IMR-90 (cell line): ENCODE measurements around the gene PDGFD.
A peak's percentile ranks its signal among the peaks of the same experiment; 100 is the strongest.

ENCODE experiments used
- BHLHE40 ChIP-seq: fragments of 150-350 bp; IDR thresholded peaks from 2 replicates; pipeline ENCODE4 v1.6.1; 2016; ENCODE audit warnings: mild to moderate bottlenecking, low read depth, low read length
- CEBPB ChIP-seq: IDR thresholded peaks from 2 replicates; pipeline ENCODE4 v1.6.1; 2012; ENCODE audit warnings: low read depth, low read length, improper control_type of control experiment
- CHD1 ChIP-seq: IDR thresholded peaks from 2 replicates; pipeline ENCODE4 v1.6.1; 2012; ENCODE audit warnings: low read depth, low read length, improper control_type of control experiment
- CTCF ChIP-seq: conservative IDR thresholded peaks from 2 replicates; pipeline ENCODE4 v1.5.1; 2012; ENCODE audit warnings: mild to moderate bottlenecking, low read depth, low read length, improper control_type of control experiment
- MAFK ChIP-seq: IDR thresholded peaks from 2 replicates; pipeline ENCODE4 v1.6.1; 2012; ENCODE audit warnings: low read depth, low read length, improper control_type of control experiment
- MXI1 ChIP-seq: IDR thresholded peaks from 2 replicates; pipeline ENCODE4 v1.6.1; 2012; ENCODE audit warnings: low read depth, mild to moderate bottlenecking, low read length, moderate library complexity, borderline replicate concordance
- POLR2A ChIP-seq: IDR thresholded peaks from 2 replicates; pipeline ENCODE4 v1.6.1; 2012; ENCODE audit warnings: mild to moderate bottlenecking, low read depth, low read length
- RFX5 ChIP-seq: IDR thresholded peaks from 2 replicates; pipeline ENCODE4 v1.8.0; 2012; ENCODE audit warnings: low read depth, mild to moderate bottlenecking, low read length, moderate library complexity
- SMC3 ChIP-seq: fragments of 150-350 bp; IDR thresholded peaks from 2 replicates; pipeline ENCODE4 v1.6.1; 2016; ENCODE audit warnings: low read depth, mild to moderate bottlenecking, antibody characterized with exemption, low read length, moderate library complexity
- USF2 ChIP-seq: fragments of 150-350 bp; IDR thresholded peaks from 2 replicates; pipeline ENCODE4 v1.6.1; 2017; ENCODE audit warnings: mild to moderate bottlenecking, antibody characterized with exemption, low read length, low read depth

- no peak for TF ChIP-seq CTCF
- no peak for TF ChIP-seq POLR2A
- TF ChIP-seq RFX5: no peak
- TF ChIP-seq CHD1: no peak
- TF ChIP-seq SMC3: no peak
- no peak for TF ChIP-seq MAFK
- TF ChIP-seq MXI1: no peak
- TF ChIP-seq USF2: no peak
- TF ChIP-seq CEBPB: peak; percentile 93
- TF ChIP-seq BHLHE40: no peak
Measured at GRCh38 chr11:104001561-104002056, 162.3 kb downstream of the PDGFD start.
